Panc1 (cell line): ENCODE measurements around the gene COL4A2. TPM values are rescaled to one million over a fixed set of nuclear protein-coding genes. Genes with fewer than 3 reads are reported as not detected.

Source experiments
- ATAC-seq: fragments of 200-7000 bp; cut with Tn5 transposase; 2 replicates; pipeline ENCODE4 v1.9.1; 2020; ENCODE audit warnings: mild to moderate bottlenecking, moderate library complexity
- BruUV-seq: library from RNA; stranded (reverse); fragments of 400-500 nt; replicated peaks from 2 replicates; lab custom pipeline; 2021; lab: Mats Ljungman, UMichigan
- CTCF ChIA-PET: fragments of 300-600 bp; sonication (Branson Sonifier 250); formaldehyde crosslinking; loops from one replicate; lab custom pipeline; 2022; ENCODE audit warnings: antibody characterized with exemption; lab: Charles Lee
- POLR2A ChIA-PET: fragments of 300-600 bp; sonication (Branson Sonifier 250); formaldehyde crosslinking; loops from one replicate; lab custom pipeline; 2022; ENCODE audit warnings: antibody characterized with exemption; lab: Charles Lee
- DNase-seq: peaks from one replicate; pipeline ENCODE4 v3.0.0-alpha.2; 2010; ENCODE audit warnings: low read depth, low spot score
- H3K27ac ChIP-seq: 2 replicates; pipeline ENCODE4 v1.5.1; 2011; ENCODE audit warnings: mild to moderate bottlenecking, low read length, inconsistent platforms
- H3K27me3 ChIP-seq: fragments of 200-500 bp; sonication (Bioruptor generic); 2 replicates; pipeline ENCODE4 v1.6.0; 2014; ENCODE audit warnings: low read length, inconsistent platforms; ENCODE audit not compliant: control insufficient read depth, insufficient read depth
- H3K36me3 ChIP-seq: fragments of 200-500 bp; sonication (Bioruptor generic); 2 replicates; pipeline ENCODE4 v1.5.1; 2014; ENCODE audit warnings: inconsistent platforms, mild to moderate bottlenecking, low read length, moderate library complexity; ENCODE audit not compliant: control insufficient read depth, insufficient read depth
- H3K4me1 ChIP-seq: 2 replicates; pipeline ENCODE4 v1.5.1; 2011; ENCODE audit warnings: inconsistent platforms, mild to moderate bottlenecking, low read length, moderate library complexity; ENCODE audit not compliant: control insufficient read depth, insufficient read depth
- H3K4me3 ChIP-seq, 2 experiments: 2 replicates each; pipeline ENCODE4 v1.5.1; 2011 to 2012; ENCODE audit warnings: low read depth in 2 of 2, low read length in 2 of 2, mild to moderate bottlenecking in 2 of 2, inconsistent platforms in 1 of 2, moderate library complexity in 1 of 2
- H3K9me3 ChIP-seq: fragments of 200-500 bp; sonication (Bioruptor generic); 2 replicates; pipeline ENCODE4 v1.5.1; 2014; ENCODE audit warnings: low read depth, mild to moderate bottlenecking, inconsistent platforms, low read length, moderate library complexity; ENCODE audit not compliant: control insufficient read depth, insufficient read depth
- CTCF ChIP-seq: fragments of 450-650 bp; IDR thresholded peaks from 2 replicates; pipeline ENCODE4 v1.5.1; 2017; ENCODE audit warnings: mild to moderate bottlenecking
- POLR2AphosphoS5 ChIP-seq: IDR thresholded peaks from 2 replicates; pipeline ENCODE4 v1.6.1; 2012; ENCODE audit warnings: mild to moderate bottlenecking, low read depth, low read length, moderate library complexity
- REST ChIP-seq, 2 experiments: IDR thresholded peaks; 2 replicates each; pipeline ENCODE4 v1.6.1; 2011 to 2012; ENCODE audit warnings: low read depth in 2 of 2, control low read depth in 1 of 2, low read length in 1 of 2, mild to moderate bottlenecking in 1 of 2, moderate library complexity in 1 of 2; ENCODE audit not compliant: insufficient read depth in 1 of 2
- SIN3A ChIP-seq: IDR thresholded peaks from 2 replicates; pipeline ENCODE4 v1.6.1; 2012; ENCODE audit warnings: low read depth, mild to moderate bottlenecking, low read length, moderate library complexity, borderline replicate concordance; ENCODE audit not compliant: insufficient read depth
- TCF7L2 ChIP-seq: IDR thresholded peaks from 2 replicates; pipeline ENCODE4 v1.6.1; 2011; ENCODE audit warnings: mild to moderate bottlenecking, low read depth, low read length, inconsistent platforms
- in situ Hi-C: cut with HindIII; loops from 2 replicates; pipeline ENCODE4 v1.10.0; 2016; ENCODE audit warnings: low sequenced_read_pairs, low pct_unique_long_range_greater_than_20kb
- intact Hi-C: fragments of 100-400 bp; cut with micrococcal nuclease; formaldehyde crosslinking; loops from one replicate; pipeline ENCODE4 v1.10.0; 2022; ENCODE audit not compliant: unreplicated experiment
- total RNA-seq: library from RNA; stranded (reverse); gene quantifications from one replicate; pipeline ENCODE4 v1.2.1, GENCODE V29; 2021; ENCODE audit not compliant: unreplicated experiment

The COL4A2 gene
- total RNA-seq, 1 experiment from 2014 or later, result 3.0 TPM

- in situ Hi-C loops, result no loop called here
- ChIA-PET CTCF (no interaction called here), POLR2A (no interaction called here)
- DNase-seq (no peak), ATAC-seq (no peak)
- no TSS peak for BruUV-seq
- Histone ChIP-seq H3K4me3 (no peak overlapping the region), H3K4me1 (no peaks in the 10 kb centered on the region), H3K36me3 (no peaks in the 10 kb centered on the region), H3K27ac (no peak overlapping the region), H3K27me3 (no peaks in the 10 kb centered on the region; the same call in 1 of the 2 replicates), H3K9me3 (no peaks in the 10 kb centered on the region)
- intact Hi-C loops, result no loop called here
- TF ChIP-seq POLR2AphosphoS5 (no peak), CTCF (no peak), TCF7L2 (no peak), REST (IDR thresholded peaks at IDR 0.05; ENCODE audit: insufficient read depth in 1 of 2, low read depth in 2 of 2, low read length in 1 of 2) (no peak), SIN3A (no peak)
Measured at GRCh38 chr13:110415669-110416068, 108.6 kb downstream of the COL4A2 start.

- no peaks in the 10 kb centered on the region for H3K9me3 ChIP-seq
- ChIA-PET CTCF (no interaction called here), POLR2A (interaction anchor here (0.6 kb wide), 1 partner anchor 148 kb away, joined by 3 read pairs; no protein-coding TSS in a partner anchor)
- TF ChIP-seq REST (IDR thresholded peaks at IDR 0.05; ENCODE audit: insufficient read depth in 1 of 2, low read depth in 2 of 2, low read length in 1 of 2) (no peak), SIN3A (no peak), POLR2AphosphoS5 (no peak), TCF7L2 (no peak), CTCF (no peak)
- H3K27me3 ChIP-seq, result no peaks in the 10 kb centered on the region
- DNase-seq (no peak), ATAC-seq (no peak)
- no peak overlapping the region for H3K4me3 ChIP-seq
- no peak overlapping the region for H3K27ac ChIP-seq
- BruUV-seq, result no TSS peak
- intact Hi-C loops (no loop called here), in situ Hi-C loops (no loop called here)
- H3K4me1 ChIP-seq, result no peaks in the 10 kb centered on the region
- H3K36me3 ChIP-seq, result no peaks in the 10 kb centered on the region
Measured at GRCh38 chr13:110416131-110417025, 109.3 kb downstream of the COL4A2 start.
